HL-60 (cell line): ENCODE measurements around the gene PRDM11.

Experiments
- CTCF ChIP-seq: IDR thresholded peaks from one replicate; pipeline ENCODE4 v1.5.1; 2011; ENCODE audit warnings: low read length, control low read depth, inconsistent platforms; ENCODE audit not compliant: insufficient read depth
- GABPA ChIP-seq: IDR thresholded peaks from 2 replicates; pipeline ENCODE4 v1.6.1; 2012; ENCODE audit warnings: low read depth
- POLR2AphosphoS5 ChIP-seq: IDR thresholded peaks from 2 replicates; pipeline ENCODE4 v1.6.1; 2012; ENCODE audit warnings: low read depth
- REST ChIP-seq: IDR thresholded peaks from 2 replicates; pipeline ENCODE4 v1.6.1; 2012; ENCODE audit warnings: low read depth; ENCODE audit not compliant: insufficient replicate concordance
- SPI1 ChIP-seq: IDR thresholded peaks from 2 replicates; pipeline ENCODE4 v1.6.1; 2012; ENCODE audit warnings: low read depth, mild to moderate bottlenecking, borderline replicate concordance

- TF ChIP-seq CTCF (no peak), SPI1 (no peak), REST (no peak), GABPA (no peak), POLR2AphosphoS5 (no peak)
These were observed 101.0 kb downstream of the PRDM11 start for GRCh38 chr11:45247433-45247832.
